ENCODE results near the gene CACNA2D2. TPM values are rescaled to one million over a fixed set of nuclear protein-coding genes. Genes with fewer than 3 reads are reported as not detected.

CACNA2D2 gene
- total and polyA plus RNA-seq, 2 of the 13 experiments (the other 11 are each of a cell fraction or from before 2014, with no cell fraction given), result not detected

DNA sequence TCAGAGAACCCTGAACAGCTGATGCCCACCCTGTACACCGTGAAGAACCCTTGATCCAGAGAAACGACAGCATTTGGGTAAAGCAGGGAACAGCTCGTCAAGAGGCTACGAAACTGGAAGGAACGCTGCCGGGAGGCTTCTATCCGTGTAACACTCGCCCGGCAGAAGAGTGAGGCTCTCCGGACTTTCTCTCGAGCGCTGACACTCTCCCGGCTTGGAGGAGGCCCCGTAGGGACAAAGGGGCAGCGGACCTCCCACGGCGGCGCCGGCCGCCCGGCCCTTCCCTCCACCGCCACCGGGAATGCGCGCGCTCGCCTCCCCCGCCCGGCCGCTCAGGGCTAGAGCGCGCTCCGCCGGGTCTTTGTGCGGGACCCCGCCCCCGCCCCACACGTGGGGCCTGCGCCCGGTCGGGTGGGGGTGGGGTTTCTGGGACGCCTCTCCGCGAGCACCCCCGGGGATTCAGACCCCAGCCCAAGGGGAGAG, 182.5 kb downstream of the CACNA2D2 start (continued):
- TF ChIP-seq, protein P1, sequence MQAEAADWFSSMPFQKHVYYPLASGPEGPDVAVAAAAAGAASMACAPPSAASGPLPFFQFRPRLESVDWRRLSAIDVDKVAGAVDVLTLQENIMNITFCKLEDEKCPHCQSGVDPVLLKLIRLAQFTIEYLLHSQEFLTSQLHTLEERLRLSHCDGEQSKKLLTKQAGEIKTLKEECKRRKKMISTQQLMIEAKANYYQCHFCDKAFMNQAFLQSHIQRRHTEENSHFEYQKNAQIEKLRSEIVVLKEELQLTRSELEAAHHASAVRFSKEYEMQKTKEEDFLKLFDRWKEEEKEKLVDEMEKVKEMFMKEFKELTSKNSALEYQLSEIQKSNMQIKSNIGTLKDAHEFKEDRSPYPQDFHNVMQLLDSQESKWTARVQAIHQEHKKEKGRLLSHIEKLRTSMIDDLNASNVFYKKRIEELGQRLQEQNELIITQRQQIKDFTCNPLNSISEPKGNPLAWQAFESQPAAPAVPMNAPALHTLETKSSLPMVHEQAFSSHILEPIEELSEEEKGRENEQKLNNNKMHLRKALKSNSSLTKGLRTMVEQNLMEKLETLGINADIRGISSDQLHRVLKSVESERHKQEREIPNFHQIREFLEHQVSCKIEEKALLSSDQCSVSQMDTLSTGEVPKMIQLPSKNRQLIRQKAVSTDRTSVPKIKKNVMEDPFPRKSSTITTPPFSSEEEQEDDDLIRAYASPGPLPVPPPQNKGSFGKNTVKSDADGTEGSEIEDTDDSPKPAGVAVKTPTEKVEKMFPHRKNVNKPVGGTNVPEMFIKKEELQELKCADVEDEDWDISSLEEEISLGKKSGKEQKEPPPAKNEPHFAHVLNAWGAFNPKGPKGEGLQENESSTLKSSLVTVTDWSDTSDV (CRISPR knock-in tag; IDR thresholded peaks at IDR 0.05), result no peak
- TF ChIP-seq FOSL1 (CRISPR knock-in tag; IDR thresholded peaks at IDR 0.05; ENCODE audit: borderline replicate concordance) (no peak), NFRKB (IDR thresholded peaks at IDR 0.05) (no peak), ZNF468 (CRISPR knock-in tag; IDR thresholded peaks at IDR 0.05) (no peak), MXI1 (IDR thresholded peaks at IDR 0.05; ENCODE audit: borderline replicate concordance, low read depth, low read length) (peak; percentile 97), MBD4 (IDR thresholded peaks at IDR 0.05; ENCODE audit: borderline replicate concordance, low read length) (no peak), SP4 (CRISPR knock-in tag; IDR thresholded peaks at IDR 0.05) (no peak), ZNF678 (CRISPR knock-in tag; IDR thresholded peaks at IDR 0.05) (0 out of 2 replicates have a peak, but pooled peaks have one; percentile 20), ZNF543 (CRISPR knock-in tag; IDR thresholded peaks at IDR 0.05) (no peak), ARNT2 (CRISPR knock-in tag; IDR thresholded peaks at IDR 0.05; ENCODE audit: low read depth) (no peak), ESRRA (CRISPR knock-in tag; IDR thresholded peaks at IDR 0.05; ENCODE audit: low read depth) (no peak; the same call in 1 of the 2 replicates), HOXD1 (CRISPR knock-in tag; IDR thresholded peaks at IDR 0.05) (no peak), PAX8 (CRISPR knock-in tag; IDR thresholded peaks at IDR 0.05; ENCODE audit: borderline replicate concordance) (no peak), GABPB1 (CRISPR knock-in tag; IDR thresholded peaks at IDR 0.05) (peak; percentile 38; the same call in 1 of the 2 replicates), ZNF713 (CRISPR knock-in tag; IDR thresholded peaks at IDR 0.05) (no peak), ZNF329 (CRISPR knock-in tag; IDR thresholded peaks at IDR 0.05; ENCODE audit: low read depth) (no peak), ZNF138 (CRISPR knock-in tag; IDR thresholded peaks at IDR 0.05; ENCODE audit: low read depth) (no peak), KLF13 (CRISPR knock-in tag; IDR thresholded peaks at IDR 0.05) (no peak), AGO1 (IDR thresholded peaks at IDR 0.05; ENCODE audit: low read depth, low read length, poor library complexity, severe bottlenecking) (no peak), HNRNPL (IDR thresholded peaks at IDR 0.05; ENCODE audit: low read depth, low read length) (no peak), ZNF816 (CRISPR knock-in tag; IDR thresholded peaks at IDR 0.05; ENCODE audit: borderline replicate concordance) (no peak)
- TF ChIP-seq, protein P2, sequence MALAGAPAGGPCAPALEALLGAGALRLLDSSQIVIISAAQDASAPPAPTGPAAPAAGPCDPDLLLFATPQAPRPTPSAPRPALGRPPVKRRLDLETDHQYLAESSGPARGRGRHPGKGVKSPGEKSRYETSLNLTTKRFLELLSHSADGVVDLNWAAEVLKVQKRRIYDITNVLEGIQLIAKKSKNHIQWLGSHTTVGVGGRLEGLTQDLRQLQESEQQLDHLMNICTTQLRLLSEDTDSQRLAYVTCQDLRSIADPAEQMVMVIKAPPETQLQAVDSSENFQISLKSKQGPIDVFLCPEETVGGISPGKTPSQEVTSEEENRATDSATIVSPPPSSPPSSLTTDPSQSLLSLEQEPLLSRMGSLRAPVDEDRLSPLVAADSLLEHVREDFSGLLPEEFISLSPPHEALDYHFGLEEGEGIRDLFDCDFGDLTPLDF (CRISPR knock-in tag; IDR thresholded peaks at IDR 0.05), result 0 out of 2 replicates have a peak, but pooled peaks have one; percentile 17
- TF ChIP-seq, protein P3, sequence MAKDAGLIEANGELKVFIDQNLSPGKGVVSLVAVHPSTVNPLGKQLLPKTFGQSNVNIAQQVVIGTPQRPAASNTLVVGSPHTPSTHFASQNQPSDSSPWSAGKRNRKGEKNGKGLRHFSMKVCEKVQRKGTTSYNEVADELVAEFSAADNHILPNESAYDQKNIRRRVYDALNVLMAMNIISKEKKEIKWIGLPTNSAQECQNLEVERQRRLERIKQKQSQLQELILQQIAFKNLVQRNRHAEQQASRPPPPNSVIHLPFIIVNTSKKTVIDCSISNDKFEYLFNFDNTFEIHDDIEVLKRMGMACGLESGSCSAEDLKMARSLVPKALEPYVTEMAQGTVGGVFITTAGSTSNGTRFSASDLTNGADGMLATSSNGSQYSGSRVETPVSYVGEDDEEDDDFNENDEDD (CRISPR knock-in tag; IDR thresholded peaks at IDR 0.05; ENCODE audit: borderline replicate concordance), result peak; percentile 21; the same call in 1 of the 2 replicates
- TF ChIP-seq, protein P4, sequence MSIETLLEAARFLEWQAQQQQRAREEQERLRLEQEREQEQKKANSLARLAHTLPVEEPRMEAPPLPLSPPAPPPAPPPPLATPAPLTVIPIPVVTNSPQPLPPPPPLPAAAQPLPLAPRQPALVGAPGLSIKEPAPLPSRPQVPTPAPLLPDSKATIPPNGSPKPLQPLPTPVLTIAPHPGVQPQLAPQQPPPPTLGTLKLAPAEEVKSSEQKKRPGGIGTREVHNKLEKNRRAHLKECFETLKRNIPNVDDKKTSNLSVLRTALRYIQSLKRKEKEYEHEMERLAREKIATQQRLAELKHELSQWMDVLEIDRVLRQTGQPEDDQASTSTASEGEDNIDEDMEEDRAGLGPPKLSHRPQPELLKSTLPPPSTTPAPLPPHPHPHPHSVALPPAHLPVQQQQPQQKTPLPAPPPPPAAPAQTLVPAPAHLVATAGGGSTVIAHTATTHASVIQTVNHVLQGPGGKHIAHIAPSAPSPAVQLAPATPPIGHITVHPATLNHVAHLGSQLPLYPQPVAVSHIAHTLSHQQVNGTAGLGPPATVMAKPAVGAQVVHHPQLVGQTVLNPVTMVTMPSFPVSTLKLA (IDR thresholded peaks at IDR 0.05), result peak; percentile 50; the same call in 1 of the 2 replicates
- TF ChIP-seq, protein P5, sequence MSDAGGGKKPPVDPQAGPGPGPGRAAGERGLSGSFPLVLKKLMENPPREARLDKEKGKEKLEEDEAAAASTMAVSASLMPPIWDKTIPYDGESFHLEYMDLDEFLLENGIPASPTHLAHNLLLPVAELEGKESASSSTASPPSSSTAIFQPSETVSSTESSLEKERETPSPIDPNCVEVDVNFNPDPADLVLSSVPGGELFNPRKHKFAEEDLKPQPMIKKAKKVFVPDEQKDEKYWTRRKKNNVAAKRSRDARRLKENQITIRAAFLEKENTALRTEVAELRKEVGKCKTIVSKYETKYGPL (CRISPR knock-in tag; IDR thresholded peaks at IDR 0.05), result no peak

All from HepG2 (cell line).